ENCODE data around the gene ITGA3. TPM values are rescaled to one million over a fixed set of nuclear protein-coding genes. Genes with fewer than 3 reads are reported as not detected.

Gene ITGA3
- total RNA-seq, 1 donor from 2014 or later = 50.8 TPM

GRCh38 chr17:50047488-50048126 lies 8.3 kb upstream of the ITGA3 start:
- no peak for DNase-seq (ENCODE audit: extremely low spot score in 2 of 2)
- no peaks in the 10 kb centered on the region for H3K27me3 ChIP-seq
- H3K9me3 ChIP-seq = no peaks in the 10 kb centered on the region
- TF ChIP-seq POLR2AphosphoS5 (IDR thresholded peaks at IDR 0.05; ENCODE audit: insufficient read depth in 1 of 2, low read depth in 1 of 2) = no peak
- TF ChIP-seq POLR2A (IDR thresholded peaks at IDR 0.05) = no peak
- TF ChIP-seq CTCF (IDR thresholded peaks at IDR 0.05) = no peak
- peaks cover 28% of the 10 kb centered on the region for H3K4me1 ChIP-seq
- no peak overlapping the region for H3K27ac ChIP-seq
- no peak overlapping the region for H3K4me3 ChIP-seq
- no peaks in the 10 kb centered on the region for H3K36me3 ChIP-seq
- intact Hi-C loops (cut with DNase I) = no loop called here

- TF ChIP-seq POLR2A (IDR thresholded peaks at IDR 0.05) = no peak
- no peak for TF ChIP-seq POLR2AphosphoS5 (IDR thresholded peaks at IDR 0.05; ENCODE audit: insufficient read depth in 1 of 2, low read depth in 1 of 2)
- no peak for TF ChIP-seq CTCF (IDR thresholded peaks at IDR 0.05)
- no peaks in the 10 kb centered on the region for H3K9me3 ChIP-seq
- no peaks in the 10 kb centered on the region for H3K36me3 ChIP-seq
- no peak overlapping the region for H3K27ac ChIP-seq
- no peak for DNase-seq (ENCODE audit: extremely low spot score in 2 of 2)
- intact Hi-C loops (cut with DNase I) = no loop called here
- H3K27me3 ChIP-seq = no peaks in the 10 kb centered on the region
- H3K4me3 ChIP-seq = no peak overlapping the region
- H3K4me1 ChIP-seq = peaks cover 33% of the 10 kb centered on the region
Observed at GRCh38 chr17:50048146-50048720, 7.7 kb upstream of the ITGA3 start.

- H3K9me3 ChIP-seq = no peaks in the 10 kb centered on the region
- intact Hi-C loops (cut with DNase I) = no loop called here
- peaks cover 32% of the 10 kb centered on the region for H3K4me1 ChIP-seq
- no peak overlapping the region for H3K27ac ChIP-seq
- TF ChIP-seq POLR2A (IDR thresholded peaks at IDR 0.05) (no peak), CTCF (IDR thresholded peaks at IDR 0.05) (no peak), POLR2AphosphoS5 (IDR thresholded peaks at IDR 0.05; ENCODE audit: insufficient read depth in 1 of 2, low read depth in 1 of 2) (no peak)
- H3K4me3 ChIP-seq = no peak overlapping the region
- H3K36me3 ChIP-seq = no peaks in the 10 kb centered on the region
- H3K27me3 ChIP-seq = no peaks in the 10 kb centered on the region
- DNase-seq (ENCODE audit: extremely low spot score in 2 of 2) = no peak
Observed at GRCh38 chr17:50048988-50049387, 6.9 kb upstream of the ITGA3 start.

GRCh38 chr17:50049636-50050035 lies 6.3 kb upstream of the ITGA3 start:
- H3K36me3 ChIP-seq = no peaks in the 10 kb centered on the region
- H3K4me1 ChIP-seq = peaks cover 32% of the 10 kb centered on the region
- DNase-seq (ENCODE audit: extremely low spot score in 2 of 2) = no peak
- H3K9me3 ChIP-seq = no peaks in the 10 kb centered on the region
- TF ChIP-seq POLR2AphosphoS5 (IDR thresholded peaks at IDR 0.05; ENCODE audit: insufficient read depth in 1 of 2, low read depth in 1 of 2) (no peak), POLR2A (IDR thresholded peaks at IDR 0.05) (no peak), CTCF (IDR thresholded peaks at IDR 0.05) (no peak)
- H3K27ac ChIP-seq = no peak overlapping the region
- intact Hi-C loops (cut with DNase I) = no loop called here
- H3K27me3 ChIP-seq = no peaks in the 10 kb centered on the region
- H3K4me3 ChIP-seq = no peak overlapping the region

DNA sequence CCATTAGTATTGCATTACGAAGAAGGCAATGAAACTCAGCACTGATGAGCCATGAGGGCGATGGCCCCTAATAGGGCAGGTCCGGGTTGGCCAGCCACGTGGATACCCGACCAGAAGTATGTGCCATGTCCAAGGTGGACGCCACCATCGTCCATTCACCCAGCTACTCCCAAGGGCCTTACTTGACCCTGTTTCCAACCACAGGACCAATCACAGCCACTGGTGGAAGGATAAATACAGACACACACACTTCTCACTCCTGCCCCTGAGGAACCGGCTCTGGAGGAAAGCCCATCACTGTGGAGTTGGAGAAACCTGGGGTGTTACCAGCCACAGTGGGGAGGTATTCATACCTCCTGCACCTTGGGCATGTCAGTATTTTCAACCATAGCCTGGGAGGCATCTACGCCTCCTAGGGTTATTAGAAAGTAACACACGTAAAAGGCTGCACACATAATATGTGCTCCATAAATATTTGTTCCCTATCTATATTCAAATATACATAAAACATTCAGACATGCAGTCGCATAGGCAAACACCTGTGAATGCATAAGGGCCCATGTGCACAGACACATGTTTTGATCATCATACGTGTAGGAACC lies 5.4 kb upstream of the ITGA3 start:
- no peak for TF ChIP-seq POLR2AphosphoS5 (IDR thresholded peaks at IDR 0.05; ENCODE audit: insufficient read depth in 1 of 2, low read depth in 1 of 2)
- TF ChIP-seq POLR2A (IDR thresholded peaks at IDR 0.05) = no peak
- TF ChIP-seq CTCF (IDR thresholded peaks at IDR 0.05) = no peak
- no peaks in the 10 kb centered on the region for H3K36me3 ChIP-seq
- no peak for DNase-seq (ENCODE audit: extremely low spot score in 2 of 2)
- no peaks in the 10 kb centered on the region for H3K9me3 ChIP-seq
- peaks cover 38% of the 10 kb centered on the region for H3K4me1 ChIP-seq
- H3K27me3 ChIP-seq = no peaks in the 10 kb centered on the region
- H3K4me3 ChIP-seq = no peak overlapping the region
- H3K27ac ChIP-seq = no peak overlapping the region
- intact Hi-C loops (cut with DNase I) = no loop called here
